GM12878 (cell line): ENCODE data around the gene SUSD6. TPM values are rescaled to one million over a fixed set of nuclear protein-coding genes. Genes with fewer than 3 reads are reported as not detected.

Experiments
- ATAC-seq: fragments of 200-7000 bp; cut with Tn5 transposase; 3 replicates; pipeline ENCODE4 v1.9.1; 2020; ENCODE audit warnings: mild to moderate bottlenecking, moderate library complexity
- BruUV-seq: library from RNA; stranded (reverse); fragments of 400-500 nt; replicated peaks from 2 replicates; lab custom pipeline; 2021; lab: Mats Ljungman, UMichigan
- CTCF ChIA-PET: fragments of 300-600 bp; sonication (Branson Sonifier 250); formaldehyde crosslinking; extraction: SDS; loops from one replicate; lab custom pipeline; 2021; ENCODE audit warnings: inconsistent platforms; lab: Yijun Ruan, JAX
- POLR2A ChIA-PET: fragments of 350-600 bp; formaldehyde crosslinking; extraction: SDS; loops from one replicate; lab custom pipeline; 2021; ENCODE audit warnings: inconsistent platforms; lab: Charles Lee
- RAD21 ChIA-PET: fragments of 300-600 bp; sonication (Branson Sonifier 250); formaldehyde crosslinking; loops from one replicate; lab custom pipeline; 2023; ENCODE audit warnings: antibody characterized with exemption; ENCODE audit not compliant: unreplicated experiment; lab: Charles Lee
- SMC1A ChIA-PET: fragments of 300-600 bp; sonication (Branson Sonifier 250); formaldehyde crosslinking; loops from one replicate; lab custom pipeline; 2023; ENCODE audit not compliant: unreplicated experiment, uncharacterized antibody; lab: Charles Lee
- DNase-seq: peaks from one replicate; pipeline ENCODE4 v3.0.0-alpha.2; 2011; ENCODE audit warnings: low read depth, low spot score
- FAIRE-seq: peaks from 3 replicates; lab custom pipeline; 2011; peaks lifted over from hg19 to GRCh38; lab: Jason Lieb, UNC
- H2AFZ ChIP-seq: 2 replicates; pipeline ENCODE4 v1.6.0; 2011; ENCODE audit warnings: low read depth, low read length, control low read depth; ENCODE audit not compliant: control insufficient read depth
- H3K27ac ChIP-seq: 2 replicates; pipeline ENCODE4 v1.5.1; 2011; ENCODE audit warnings: control low read depth; ENCODE audit not compliant: control insufficient read depth, insufficient read depth
- H3K27me3 ChIP-seq, 2 experiments: replicated peaks in 1 of 2; 2 replicates each; pipeline versions ENCODE4 v1.6.0 to v1.6.1; 2011; ENCODE audit warnings: low read length in 1 of 2; ENCODE audit not compliant: control insufficient read depth in 2 of 2, insufficient read depth in 2 of 2
- H3K36me3 ChIP-seq, 2 experiments: 2 replicates each; pipeline ENCODE4 v1.5.1; 2011; ENCODE audit warnings: low read length in 1 of 2; ENCODE audit not compliant: control insufficient read depth in 2 of 2, insufficient read depth in 2 of 2
- H3K4me1 ChIP-seq: 2 replicates; pipeline ENCODE4 v1.6.1; 2011; ENCODE audit warnings: mild to moderate bottlenecking, low read length, moderate library complexity, mixed read lengths; ENCODE audit not compliant: control insufficient read depth, insufficient read depth
- H3K4me2 ChIP-seq: 2 replicates; pipeline ENCODE4 v1.6.0; 2011; ENCODE audit warnings: control low read depth; ENCODE audit not compliant: control insufficient read depth, insufficient read depth
- H3K4me3 ChIP-seq: fragments of 200-600 bp; sonication (generic); 2 replicates; pipeline ENCODE4 v1.5.1; 2016
- H3K79me2 ChIP-seq: 2 replicates; pipeline ENCODE4 v1.6.0; 2011; ENCODE audit warnings: low read length; ENCODE audit not compliant: control insufficient read depth, insufficient read depth
- H3K9ac ChIP-seq: 2 replicates; pipeline ENCODE4 v1.8.0; 2011; ENCODE audit warnings: low read length, control low read depth, mixed read lengths; ENCODE audit not compliant: control insufficient read depth, insufficient read depth
- H3K9me3 ChIP-seq: replicated peaks from 3 replicates; pipeline ENCODE4 v1.5.1; 2011; ENCODE audit warnings: mild to moderate bottlenecking, low read length; ENCODE audit not compliant: control insufficient read depth, insufficient read depth
- H4K20me1 ChIP-seq: 2 replicates; pipeline ENCODE4 v1.6.0; 2011; ENCODE audit not compliant: control insufficient read depth, insufficient read depth
- BACH1 ChIP-seq: fragments of 450-650 bp; IDR thresholded peaks from 2 replicates; pipeline ENCODE4 v1.6.1; 2017; ENCODE audit warnings: mild to moderate bottlenecking, borderline replicate concordance
- CBX3 ChIP-seq: fragments of 200-600 bp; sonication (generic); IDR thresholded peaks from 2 replicates; pipeline ENCODE4 v1.6.1; 2016; ENCODE audit warnings: low read depth, borderline replicate concordance
- EED ChIP-seq: sonication (generic); IDR thresholded peaks from 2 replicates; pipeline ENCODE4 v1.6.1; 2016; ENCODE audit warnings: antibody characterized with exemption, low read depth
- ESRRA ChIP-seq: IDR thresholded peaks from 2 replicates; pipeline ENCODE4 v1.6.1; 2012; ENCODE audit warnings: mild to moderate bottlenecking, low read length, improper control_type of control experiment
- HSF1 ChIP-seq: fragments of 150-350 bp; IDR thresholded peaks from 2 replicates; pipeline ENCODE4 v1.6.1; 2014; ENCODE audit warnings: mild to moderate bottlenecking, low read depth, low read length
- IRF4 ChIP-seq: IDR thresholded peaks from 2 replicates; pipeline ENCODE4 v1.6.1; 2011; ENCODE audit warnings: low read depth, low read length
- JUND ChIP-seq: IDR thresholded peaks from 2 replicates; pipeline ENCODE4 v1.6.1; 2012; ENCODE audit warnings: low read depth, mild to moderate bottlenecking, low read length, improper control_type of control experiment, moderate library complexity
- NBN ChIP-seq: fragments of 450-650 bp; IDR thresholded peaks from 2 replicates; pipeline ENCODE4 v1.6.1; 2016
- PBX3 ChIP-seq: IDR thresholded peaks from 2 replicates; pipeline ENCODE4 v1.6.1; 2011; ENCODE audit warnings: mild to moderate bottlenecking, low read depth, low read length, moderate library complexity; ENCODE audit not compliant: insufficient replicate concordance
- POLR2A ChIP-seq: IDR thresholded peaks from 2 replicates; pipeline ENCODE4 v1.6.1; 2011; ENCODE audit warnings: low read depth, mild to moderate bottlenecking, low read length
- RAD21 ChIP-seq: IDR thresholded peaks from 2 replicates; pipeline ENCODE4 v1.6.1; 2011; ENCODE audit warnings: mild to moderate bottlenecking, low read depth, low read length, moderate library complexity; ENCODE audit not compliant: insufficient read depth
- RAD51 ChIP-seq: fragments of 450-650 bp; IDR thresholded peaks from 2 replicates; pipeline ENCODE4 v1.6.1; 2016; ENCODE audit warnings: moderate library complexity, mild to moderate bottlenecking, inconsistent platforms
- RELB ChIP-seq: fragments of 450-650 bp; IDR thresholded peaks from 2 replicates; pipeline ENCODE4 v1.6.1; 2017; ENCODE audit warnings: low read depth, mild to moderate bottlenecking, moderate library complexity
- TCF12 ChIP-seq: IDR thresholded peaks from 2 replicates; pipeline ENCODE4 v1.6.1; 2011; ENCODE audit warnings: low read depth, mild to moderate bottlenecking, low read length
- ZNF274 ChIP-seq: IDR thresholded peaks from one replicate; pipeline ENCODE4 v1.8.0; 2011; ENCODE audit not compliant: insufficient read length, insufficient read depth
- ZSCAN29 ChIP-seq: fragments of 450-650 bp; IDR thresholded peaks from 2 replicates; pipeline ENCODE4 v1.6.1; 2017; ENCODE audit warnings: mild to moderate bottlenecking, moderate library complexity
- WGBS: methylation state at CpG from one replicate; pipeline ENCODE4 v1.1.6; 2016; ENCODE audit warnings: low lambda C conversion rate; ENCODE audit not compliant: insufficient replicate concordance, insufficient coverage; ENCODE audit errors: missing lambda C conversion rate; 5-methylcytosine and 5-hydroxymethylcytosine counted together
- in situ Hi-C: fragments of 300-500 bp; cut with MboI; formaldehyde crosslinking; loops from 9 replicates; pipeline ENCODE4 v1.14.3; 2018; ENCODE audit warnings: mixed read lengths
- intact Hi-C: fragments of 100-400 bp; cut with micrococcal nuclease; formaldehyde crosslinking; loops from one replicate; pipeline ENCODE4 v1.14.2; 2022; ENCODE audit not compliant: unreplicated experiment
- polyA plus RNA-seq, 11 experiments: library from polyadenylated mRNA; depleted of rRNA in 4 of 11; unstranded in 6 of 11; stranded (reverse) in 5 of 11; fragments of >200 nt; fragmentation: Nextera tagmentation in 4 of 11; fragmentation: Illumina TruSeq in 1 of 11; extraction: Ambion mirVana in 4 of 11; extraction: Trizol in 1 of 11; gene quantifications; 1 replicate in 1 of 11; 2 replicates in 10 of 11; pipeline versions ENCODE4 v1.2.1 to v1.2.3, GENCODE V29; 2011 to 2016; ENCODE audit warnings: inconsistent platforms in 2 of 11, missing spikeins in 2 of 11, low read depth in 1 of 11
- total RNA-seq, 4 experiments: library from RNA; depleted of rRNA in 3 of 4; stranded (reverse); fragments of >200 nt in 3 of 4; fragmentation: Illumina TruSeq in 1 of 4; extraction: Trizol in 1 of 4; gene quantifications; 2 replicates each; pipeline versions ENCODE4 v1.2.1 to v1.2.3, GENCODE V29; 2013 to 2021

SUSD6 gene
- total and polyA plus RNA-seq, 10 of the 15 experiments (the other 5 are each of a cell fraction or from before 2014, with no cell fraction given) = 6.6 to 39.8 (median 20.2) TPM

- TF ChIP-seq BACH1 (no peak), JUND (no peak), RELB (peak; percentile 72), RAD51 (peak; percentile 34; the same call in 1 of the 2 replicates), ZSCAN29 (no peak), HSF1 (no peak), ESRRA (no peak)
These were observed 40.3 kb downstream of the SUSD6 start (continued) for GRCh38 chr14:69651664-69652063.

GRCh38 chr14:69652942-69653684, 41.7 kb downstream of the SUSD6 start:
- intact Hi-C loops = loop anchor here (2.0 kb wide), 1 partner anchor 20 kb away; no protein-coding TSS in a partner anchor
- Histone ChIP-seq H3K9ac (peak overlapping the region; percentile 49; the same call in 1 of the 2 replicates), H3K4me2 (peak overlapping the region; percentile 76), H3K27me3 (no peaks in the 10 kb centered on the region), H3K4me1 (peaks cover 60% of the 10 kb centered on the region), H3K79me2 (peaks cover 97% of the 10 kb centered on the region), H3K36me3 (peaks cover 0 to 5% of the 10 kb centered on the region in 2 experiments; a peak in 3 of 4 replicates), H2AFZ (no peak overlapping the region), H3K9me3 (no peaks in the 10 kb centered on the region), H3K27ac (peak overlapping the region; percentile 96), H3K4me3 (no peak overlapping the region), H4K20me1 (peaks cover 3% of the 10 kb centered on the region; the same call in 1 of the 2 replicates)
- FAIRE-seq (no peak), DNase-seq (no peak), ATAC-seq (peak; percentile 49)
- CTCF ChIA-PET = interaction anchor here (0.9 to 6.1 kb wide), 8 partner anchors 13 to 48 kb away, joined by 3 to 36 read pairs (median 4); no protein-coding TSS in a partner anchor
- in situ Hi-C loops = no loop called here
- SMC1A ChIA-PET = interaction anchor here (0.8 to 11.9 kb wide), 11 partner anchors 8 to 49 kb away, joined by 3 to 336 read pairs (median 7); no protein-coding TSS in a partner anchor
- WGBS = 16% methylated on average over 10 of the region's 10 CpGs
- POLR2A ChIA-PET = interaction anchor here (0.6 to 9.8 kb wide), 8 partner anchors 16 to 52 kb away, joined by 3 to 88 read pairs (median 4); partner anchors contain the start of gene SUSD6
- RAD21 ChIA-PET = interaction anchor here (0.8 to 9.9 kb wide), 9 partner anchors 14 to 74 kb away, joined by 3 to 178 read pairs (median 5); partner anchors contain the start of gene SUSD6
- no TSS peak for BruUV-seq
- TF ChIP-seq ZNF274 (no peak), PBX3 (no peak), EED (peak; percentile 63; the same call in 1 of the 2 replicates), IRF4 (0 out of 2 replicates have a peak, but pooled peaks have one; percentile 7), BACH1 (no peak), POLR2A (no peak), TCF12 (0 out of 2 replicates have a peak, but pooled peaks have one; percentile 3), NBN (no peak), RAD21 (0 out of 2 replicates have a peak, but pooled peaks have one; percentile 9), CBX3 (no peak)
